ENCODE data around the gene VPS13C.

Gene VPS13C

DNA sequence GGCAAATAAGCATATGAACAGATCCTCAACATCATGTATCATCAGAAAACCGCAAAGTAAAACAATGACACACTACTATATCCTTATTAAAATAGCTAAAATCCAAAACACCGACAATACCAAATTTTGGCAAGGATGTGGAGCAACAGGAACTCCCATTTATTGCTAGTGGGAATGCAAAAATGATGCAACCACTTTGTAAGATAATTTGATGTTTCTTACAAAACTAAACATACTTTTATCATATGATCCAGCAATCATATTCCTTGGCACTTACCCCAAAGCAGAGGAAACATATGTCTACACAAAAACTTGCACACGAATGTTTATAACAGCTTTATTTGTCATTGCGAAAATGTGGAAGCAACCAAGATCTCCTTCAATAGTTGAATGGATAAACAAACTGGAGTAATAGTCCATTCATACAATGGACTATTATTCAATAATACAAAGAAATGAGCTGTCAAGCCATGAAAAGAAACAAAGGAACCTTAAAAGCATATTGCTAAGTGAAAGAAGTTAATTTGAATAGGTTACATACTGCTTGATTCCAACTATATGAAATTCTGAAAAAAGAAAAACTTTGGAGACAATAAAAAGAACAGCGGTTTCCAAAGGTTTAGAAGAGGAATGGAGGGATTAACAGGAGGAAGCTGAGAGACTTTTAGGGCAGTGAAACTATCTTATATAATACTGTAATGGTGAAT is 172.0 kb downstream of the VPS13C start:
- no peak overlapping the region for H3K4me2 ChIP-seq
- H3K27ac ChIP-seq, result no peak overlapping the region
- no peaks in the 10 kb centered on the region for H3K27me3 ChIP-seq (ENCODE audit: insufficient read depth, low read depth)
- H3K4me1 ChIP-seq (ENCODE audit: low read depth, poor library complexity, severe bottlenecking), result no peaks in the 10 kb centered on the region
- no peaks in the 10 kb centered on the region for H4K20me1 ChIP-seq (ENCODE audit: insufficient read depth)
- no peak overlapping the region for H3K9ac ChIP-seq
- H2AFZ ChIP-seq (ENCODE audit: low read depth), result no peak overlapping the region
- no peaks in the 10 kb centered on the region for H3K79me2 ChIP-seq (ENCODE audit: insufficient read depth, low read depth)
- no peaks in the 10 kb centered on the region for H3K36me3 ChIP-seq (ENCODE audit: insufficient read depth)
- no peak overlapping the region for H3K4me3 ChIP-seq (IDR thresholded peaks at IDR 0.05; ENCODE audit: insufficient read depth, low read depth, low read length)
- TF ChIP-seq, protein P1, sequence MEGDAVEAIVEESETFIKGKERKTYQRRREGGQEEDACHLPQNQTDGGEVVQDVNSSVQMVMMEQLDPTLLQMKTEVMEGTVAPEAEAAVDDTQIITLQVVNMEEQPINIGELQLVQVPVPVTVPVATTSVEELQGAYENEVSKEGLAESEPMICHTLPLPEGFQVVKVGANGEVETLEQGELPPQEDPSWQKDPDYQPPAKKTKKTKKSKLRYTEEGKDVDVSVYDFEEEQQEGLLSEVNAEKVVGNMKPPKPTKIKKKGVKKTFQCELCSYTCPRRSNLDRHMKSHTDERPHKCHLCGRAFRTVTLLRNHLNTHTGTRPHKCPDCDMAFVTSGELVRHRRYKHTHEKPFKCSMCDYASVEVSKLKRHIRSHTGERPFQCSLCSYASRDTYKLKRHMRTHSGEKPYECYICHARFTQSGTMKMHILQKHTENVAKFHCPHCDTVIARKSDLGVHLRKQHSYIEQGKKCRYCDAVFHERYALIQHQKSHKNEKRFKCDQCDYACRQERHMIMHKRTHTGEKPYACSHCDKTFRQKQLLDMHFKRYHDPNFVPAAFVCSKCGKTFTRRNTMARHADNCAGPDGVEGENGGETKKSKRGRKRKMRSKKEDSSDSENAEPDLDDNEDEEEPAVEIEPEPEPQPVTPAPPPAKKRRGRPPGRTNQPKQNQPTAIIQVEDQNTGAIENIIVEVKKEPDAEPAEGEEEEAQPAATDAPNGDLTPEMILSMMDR (conservative IDR thresholded peaks at IDR 0.05; ENCODE audit: low read depth, low read length), result no peak

DNA sequence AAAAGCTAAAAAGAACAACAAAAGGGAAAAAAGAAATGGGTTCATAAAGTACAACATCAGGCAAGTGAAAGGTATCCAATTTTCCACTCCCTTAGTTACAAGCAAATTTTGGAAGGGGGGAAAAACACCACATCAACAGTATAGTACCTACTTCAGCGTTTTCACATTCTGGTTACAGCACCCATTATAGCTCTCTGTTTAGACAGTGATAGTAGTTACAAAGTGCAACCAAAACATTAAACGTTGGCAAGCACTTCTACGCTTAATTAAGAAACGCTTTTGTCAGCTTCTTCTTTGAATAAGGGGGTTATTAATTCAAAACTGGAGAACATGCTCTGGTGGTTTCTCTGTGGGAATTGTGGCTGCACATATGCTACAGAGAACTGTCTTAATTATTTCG is 180.2 kb downstream of the VPS13C start:
- Histone ChIP-seq H3K4me3 (IDR thresholded peaks at IDR 0.05; ENCODE audit: insufficient read depth, low read depth, low read length) (no peak overlapping the region), H3K4me1 (ENCODE audit: low read depth, poor library complexity, severe bottlenecking) (peaks cover 33% of the 10 kb centered on the region), H3K36me3 (ENCODE audit: insufficient read depth) (no peaks in the 10 kb centered on the region), H2AFZ (ENCODE audit: low read depth) (no peak overlapping the region), H3K4me2 (peak overlapping the region; percentile 43), H3K79me2 (ENCODE audit: insufficient read depth, low read depth) (no peaks in the 10 kb centered on the region), H3K9ac (peak overlapping the region; percentile 20; the same call in 1 of the 2 replicates), H4K20me1 (ENCODE audit: insufficient read depth) (no peaks in the 10 kb centered on the region), H3K27me3 (ENCODE audit: insufficient read depth, low read depth) (no peaks in the 10 kb centered on the region), H3K27ac (peak overlapping the region; percentile 65)
- TF ChIP-seq, protein P1 (conservative IDR thresholded peaks at IDR 0.05; ENCODE audit: low read depth, low read length), result no peak

DNA sequence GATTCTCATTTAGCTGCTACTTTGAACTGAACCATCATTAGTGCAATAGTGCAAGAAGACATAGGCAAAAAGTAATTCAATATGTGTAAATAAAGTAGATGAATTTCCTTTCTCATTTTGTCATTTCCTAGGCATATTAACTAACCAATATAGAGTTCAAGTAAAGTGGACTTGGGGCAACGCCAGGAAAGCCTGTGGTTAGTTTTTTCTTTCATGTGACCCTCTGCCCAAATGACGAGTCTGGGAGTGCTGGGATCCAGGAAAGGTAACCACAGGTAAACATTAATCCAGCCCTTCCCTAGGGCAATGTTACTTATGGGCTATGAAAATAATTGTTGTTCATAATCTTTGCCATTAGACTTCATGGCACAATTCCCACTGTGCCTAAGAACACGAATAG is 181.0 kb downstream of the VPS13C start:
- TF ChIP-seq, protein P1 (conservative IDR thresholded peaks at IDR 0.05; ENCODE audit: low read depth, low read length), result no peak
- H3K79me2 ChIP-seq (ENCODE audit: insufficient read depth, low read depth), result no peaks in the 10 kb centered on the region
- H2AFZ ChIP-seq (ENCODE audit: low read depth), result no peak overlapping the region
- H3K27ac ChIP-seq, result peak overlapping the region; percentile 65; the same call in 1 of the 2 replicates
- no peaks in the 10 kb centered on the region for H4K20me1 ChIP-seq (ENCODE audit: insufficient read depth)
- H3K9ac ChIP-seq, result no peak overlapping the region; the same call in 1 of the 2 replicates
- no peak overlapping the region for H3K4me3 ChIP-seq (IDR thresholded peaks at IDR 0.05; ENCODE audit: insufficient read depth, low read depth, low read length)
- peak overlapping the region; percentile 43 for H3K4me2 ChIP-seq
- peaks cover 33% of the 10 kb centered on the region for H3K4me1 ChIP-seq (ENCODE audit: low read depth, poor library complexity, severe bottlenecking)
- no peaks in the 10 kb centered on the region for H3K36me3 ChIP-seq (ENCODE audit: insufficient read depth)
- no peaks in the 10 kb centered on the region for H3K27me3 ChIP-seq (ENCODE audit: insufficient read depth, low read depth)

DNA sequence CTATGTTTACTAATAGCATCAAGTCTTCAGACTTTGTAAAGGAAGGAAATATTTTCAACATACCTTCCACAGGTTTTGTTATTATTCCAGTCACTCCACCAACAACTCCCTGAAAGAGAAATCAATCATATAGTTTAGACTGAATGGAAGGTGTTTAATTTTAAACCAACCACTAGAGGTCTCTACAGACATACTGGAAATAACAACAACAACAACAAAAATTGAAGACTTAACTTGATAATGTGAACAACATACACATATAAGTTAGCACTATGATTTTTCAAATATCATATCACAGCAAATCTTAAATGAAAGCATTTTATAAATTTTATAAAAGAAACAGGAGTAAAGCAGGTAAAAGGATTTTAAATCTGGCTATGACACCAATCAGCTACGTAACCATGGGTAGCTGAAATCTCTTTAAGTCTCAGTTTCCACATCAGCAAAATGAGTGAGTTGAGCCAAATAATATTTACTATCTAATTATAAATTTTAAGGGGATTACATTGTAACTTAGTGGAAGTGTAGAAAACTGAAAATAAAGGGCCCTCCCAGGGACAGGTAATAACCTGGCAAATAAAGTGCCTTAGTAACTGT is 188.2 kb downstream of the VPS13C start:
- Histone ChIP-seq H3K79me2 (ENCODE audit: insufficient read depth, low read depth) (no peaks in the 10 kb centered on the region), H3K4me1 (ENCODE audit: low read depth, poor library complexity, severe bottlenecking) (peaks cover 7% of the 10 kb centered on the region), H3K27ac (no peak overlapping the region), H3K27me3 (ENCODE audit: insufficient read depth, low read depth) (no peaks in the 10 kb centered on the region), H2AFZ (ENCODE audit: low read depth) (no peak overlapping the region), H3K4me3 (IDR thresholded peaks at IDR 0.05; ENCODE audit: insufficient read depth, low read depth, low read length) (no peak overlapping the region), H3K36me3 (ENCODE audit: insufficient read depth) (no peaks in the 10 kb centered on the region), H4K20me1 (ENCODE audit: insufficient read depth) (no peaks in the 10 kb centered on the region), H3K9ac (no peak overlapping the region), H3K4me2 (no peak overlapping the region)
- TF ChIP-seq, protein P1 (conservative IDR thresholded peaks at IDR 0.05; ENCODE audit: low read depth, low read length), result peak; percentile 78

Data from KMS-11 (cell line).